SIG-M5 (cell line): ENCODE results near the gene HRH1.
"Not testable (repeated sequence)": the region's sequence is repeated elsewhere in the genome, so short reads cannot be mapped to it uniquely, and the experiment has no call there.

Experiments
- DNase-seq: peaks from one replicate; lab custom pipeline; 2025; lab: John Stamatoyannopoulos, UW

HRH1 gene

DNA sequence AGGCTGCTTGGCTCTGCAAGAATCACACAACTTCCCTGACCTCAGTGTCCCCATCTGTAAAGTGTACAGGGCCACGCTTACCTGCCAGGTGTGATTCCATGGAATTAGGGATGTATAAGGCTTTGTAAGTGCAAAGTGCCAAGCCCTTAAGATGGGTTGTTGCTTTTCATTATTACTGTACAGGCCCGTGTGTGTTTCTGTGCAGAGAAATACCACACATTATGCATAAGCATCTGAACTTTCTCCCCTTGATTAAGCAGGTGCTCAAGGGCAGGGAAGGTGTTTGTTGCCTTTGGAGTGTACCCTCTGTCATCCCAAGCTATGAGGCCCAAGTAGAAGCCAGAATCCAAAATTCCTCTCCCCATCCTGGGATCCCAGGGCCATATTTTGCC lies 13.6 kb upstream of the HRH1 start:
- DNase-seq: no peak

DNA sequence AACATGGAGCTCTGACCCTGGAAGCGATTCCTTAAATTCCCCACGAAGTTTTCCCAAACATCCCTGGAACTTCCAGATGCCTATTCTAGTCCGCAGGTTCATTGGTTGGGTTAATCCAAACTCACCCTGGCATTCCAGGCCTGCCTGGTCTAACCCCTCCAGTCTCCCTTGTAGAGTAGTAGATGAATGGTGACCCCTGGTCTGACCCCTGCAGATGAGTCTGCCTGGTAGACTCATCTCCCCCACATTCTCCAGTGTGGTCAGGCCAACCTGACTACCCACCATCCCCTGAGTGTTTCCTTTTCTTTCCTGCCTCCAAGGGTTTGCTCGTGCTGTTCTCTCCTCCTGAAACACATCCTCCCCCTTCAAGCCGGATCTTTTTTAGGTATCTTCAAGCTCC lies 10.8 kb upstream of the HRH1 start:
- no peak for DNase-seq

- no peak for DNase-seq
These were observed 9.3 kb upstream of the HRH1 start for GRCh38 chr3:11144996-11145395.

DNA sequence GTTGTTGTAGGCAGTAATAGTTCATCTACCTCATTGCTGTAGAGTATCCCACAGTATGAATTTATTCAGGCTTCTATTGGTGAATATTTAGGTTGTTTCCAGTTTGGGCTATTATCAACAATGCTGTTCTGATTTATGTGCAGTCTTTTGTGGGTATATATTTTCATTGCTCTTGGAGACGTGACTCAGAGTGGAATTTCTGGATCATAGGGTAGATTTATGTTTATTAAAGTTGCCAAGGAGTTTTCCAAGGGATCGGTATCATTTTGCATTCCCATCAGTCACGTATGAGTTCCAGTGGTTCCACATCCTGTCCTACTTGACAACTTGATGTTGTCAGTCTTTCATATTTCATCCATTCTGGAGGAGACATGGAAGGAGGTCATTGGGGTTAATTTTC lies 8.4 kb upstream of the HRH1 start:
- DNase-seq: no peak

GRCh38 chr3:11146773-11147660 lies 7.3 kb upstream of the HRH1 start:
- DNase-seq: no peak

GRCh38 chr3:11150256-11150655 lies 4.0 kb upstream of the HRH1 start:
- DNase-seq: no peak

GRCh38 chr3:11152301-11152700 lies 2.0 kb upstream of the HRH1 start:
- DNase-seq: no peak

DNA sequence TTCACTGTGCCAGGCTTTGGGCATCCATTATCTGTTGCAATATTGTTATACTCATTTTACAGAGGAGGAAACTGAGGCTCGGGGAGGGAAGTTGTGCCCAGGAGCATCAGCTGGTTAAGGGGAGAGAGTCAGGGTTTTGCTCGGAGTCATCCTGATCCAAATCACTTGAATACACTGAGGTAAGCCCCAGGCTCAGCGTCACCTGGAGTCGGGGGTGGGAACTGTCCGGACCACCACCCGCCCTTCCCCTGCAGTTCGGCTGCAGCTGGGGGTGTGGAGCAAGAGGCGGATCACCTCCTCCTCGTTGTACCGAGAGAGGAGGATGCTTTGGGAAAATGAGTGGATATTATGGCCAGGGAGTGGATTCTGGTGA lies 646 bp downstream of the HRH1 start:
- no peak for DNase-seq

GRCh38 chr3:11155341-11156025 lies 1.2 kb downstream of the HRH1 start:
- no peak for DNase-seq

GRCh38 chr3:11156026-11156410 lies 1.7 kb downstream of the HRH1 start:
- DNase-seq: no peak

DNA sequence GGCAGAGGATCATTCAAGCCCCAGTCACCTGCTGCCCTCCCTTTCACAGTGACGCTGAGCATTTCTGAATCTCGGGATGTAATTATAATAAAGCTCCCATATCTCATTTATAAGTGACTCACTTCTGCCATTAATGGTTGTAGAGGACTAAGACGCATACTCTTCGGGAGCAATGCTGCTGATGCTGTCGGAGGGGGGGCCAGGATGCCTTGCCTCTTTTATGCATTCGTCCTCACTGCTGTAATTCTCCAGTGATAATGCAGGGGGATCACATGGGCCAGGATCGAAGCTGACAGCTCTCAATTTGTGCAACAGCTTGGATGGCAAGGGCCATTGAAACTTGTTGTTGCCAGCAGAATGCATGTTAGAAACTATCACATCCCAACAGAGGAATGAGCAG lies 3.1 kb downstream of the HRH1 start:
- no peak for DNase-seq

DNA sequence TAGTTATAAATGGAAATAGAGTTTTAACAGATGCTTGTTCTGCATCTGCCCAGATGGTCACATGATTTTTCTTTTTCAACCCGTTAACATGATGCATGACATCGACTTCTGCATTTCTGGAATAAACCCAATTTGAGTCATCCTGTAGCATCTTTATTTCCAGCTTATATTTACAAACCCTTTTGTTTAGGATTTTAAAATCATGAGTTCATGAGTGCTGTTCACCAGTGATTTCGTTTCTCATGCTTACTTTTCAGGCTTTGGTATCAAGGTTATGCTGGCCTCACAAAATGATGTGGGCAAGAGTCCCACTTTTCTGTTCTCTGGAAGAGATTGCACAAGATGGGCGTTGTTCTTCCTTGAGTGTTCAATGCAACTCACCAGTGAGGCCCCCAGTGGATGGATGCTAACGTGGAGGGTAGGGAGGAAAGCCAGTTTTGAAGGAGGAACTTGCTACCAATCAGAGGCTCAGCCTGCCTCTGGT lies 5.2 kb downstream of the HRH1 start:
- DNase-seq: peak; percentile 24

GRCh38 chr3:11161666-11162065 lies 7.4 kb downstream of the HRH1 start:
- DNase-seq: no peak

DNA sequence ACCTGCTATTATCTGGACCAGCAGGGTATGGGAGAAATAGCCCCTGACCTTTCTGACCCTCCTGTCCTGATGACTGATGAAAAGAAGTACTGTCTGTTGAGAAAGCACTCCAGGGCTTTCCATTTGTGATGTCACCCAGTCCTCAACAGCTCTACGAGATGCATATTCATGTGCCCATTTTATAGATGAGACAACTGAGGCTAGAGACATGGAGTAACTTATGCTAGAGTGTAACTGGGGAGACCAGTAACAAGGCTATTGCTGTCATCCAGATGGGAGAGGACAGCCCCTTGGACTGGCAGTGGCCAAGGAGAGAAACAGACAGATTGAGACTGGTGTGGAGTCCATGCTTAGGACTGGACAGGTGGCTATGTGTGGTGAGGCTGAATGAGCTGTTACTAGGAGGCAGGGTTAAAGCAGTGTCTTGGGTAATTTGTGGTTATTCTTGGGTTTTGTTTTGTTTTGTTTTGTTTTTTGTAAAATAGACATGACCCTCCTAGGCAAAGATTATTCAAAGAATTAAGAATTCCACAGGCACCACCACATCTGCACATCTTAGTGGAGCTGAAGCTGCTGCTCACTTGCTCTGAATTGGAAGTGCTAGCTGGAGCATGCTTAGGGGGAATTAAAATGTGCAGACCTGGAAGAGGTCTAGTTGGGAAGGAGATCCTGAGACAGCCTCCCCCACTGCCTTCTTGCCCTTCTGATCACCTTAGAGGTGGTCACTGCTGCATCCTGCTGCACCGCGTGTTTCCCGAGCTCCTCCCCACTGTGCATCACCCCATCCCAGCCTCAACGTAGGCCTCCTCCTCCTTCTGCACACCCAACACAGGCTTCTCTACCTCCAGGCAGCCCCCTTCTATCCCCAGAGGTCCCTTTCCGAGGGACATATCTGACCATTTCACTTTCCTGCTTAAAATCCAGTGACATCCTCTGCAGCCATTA lies 8.4 kb downstream of the HRH1 start:
- DNase-seq: no peak

- DNase-seq: no peak
These were observed 10.3 kb downstream of the HRH1 start for GRCh38 chr3:11164607-11165006.

GRCh38 chr3:11165476-11165875 lies 11.2 kb downstream of the HRH1 start:
- DNase-seq: no peak

GRCh38 chr3:11166807-11167400 lies 12.6 kb downstream of the HRH1 start:
- not testable (repeated sequence) for DNase-seq

DNA sequence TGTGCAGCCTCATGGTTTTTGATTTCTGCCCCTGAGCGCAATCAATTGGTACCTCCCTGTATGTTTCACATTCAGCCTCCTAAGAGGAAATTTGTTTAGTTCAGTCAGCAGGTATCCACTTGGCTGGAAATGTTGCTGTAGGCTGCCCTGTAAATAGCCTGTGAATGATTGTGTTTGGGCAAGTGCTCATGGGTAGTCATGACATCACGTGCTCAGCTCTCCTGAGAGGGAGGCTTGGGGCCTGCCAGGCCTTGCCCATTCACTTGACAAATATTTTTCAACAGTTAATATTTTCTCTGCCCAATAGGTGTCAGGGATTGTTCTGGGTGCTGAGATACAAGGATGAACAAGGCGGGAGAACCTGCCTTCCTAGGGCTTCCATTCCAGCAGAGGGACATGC lies 13.3 kb downstream of the HRH1 start:
- DNase-seq: no peak

DNA sequence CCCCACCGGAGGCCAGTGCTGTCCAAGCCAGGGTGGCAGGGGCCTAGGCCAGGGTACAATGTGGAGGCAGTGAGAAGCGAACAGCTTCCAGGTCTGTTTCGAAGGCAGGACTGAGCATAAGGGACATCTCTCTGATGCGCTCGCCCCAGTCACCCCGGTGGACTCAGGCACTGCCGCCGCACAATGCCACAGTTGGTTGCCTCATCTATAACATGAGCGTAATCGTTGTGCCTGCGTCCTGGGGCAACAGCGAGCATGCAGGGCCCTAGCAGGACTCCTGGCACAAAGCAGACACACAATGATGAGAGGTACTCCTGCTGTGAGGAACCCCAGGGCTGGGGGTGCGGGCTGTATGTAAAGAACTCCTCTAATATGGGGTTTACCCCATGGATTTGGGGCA lies 14.1 kb downstream of the HRH1 start:
- DNase-seq: no peak

DNA sequence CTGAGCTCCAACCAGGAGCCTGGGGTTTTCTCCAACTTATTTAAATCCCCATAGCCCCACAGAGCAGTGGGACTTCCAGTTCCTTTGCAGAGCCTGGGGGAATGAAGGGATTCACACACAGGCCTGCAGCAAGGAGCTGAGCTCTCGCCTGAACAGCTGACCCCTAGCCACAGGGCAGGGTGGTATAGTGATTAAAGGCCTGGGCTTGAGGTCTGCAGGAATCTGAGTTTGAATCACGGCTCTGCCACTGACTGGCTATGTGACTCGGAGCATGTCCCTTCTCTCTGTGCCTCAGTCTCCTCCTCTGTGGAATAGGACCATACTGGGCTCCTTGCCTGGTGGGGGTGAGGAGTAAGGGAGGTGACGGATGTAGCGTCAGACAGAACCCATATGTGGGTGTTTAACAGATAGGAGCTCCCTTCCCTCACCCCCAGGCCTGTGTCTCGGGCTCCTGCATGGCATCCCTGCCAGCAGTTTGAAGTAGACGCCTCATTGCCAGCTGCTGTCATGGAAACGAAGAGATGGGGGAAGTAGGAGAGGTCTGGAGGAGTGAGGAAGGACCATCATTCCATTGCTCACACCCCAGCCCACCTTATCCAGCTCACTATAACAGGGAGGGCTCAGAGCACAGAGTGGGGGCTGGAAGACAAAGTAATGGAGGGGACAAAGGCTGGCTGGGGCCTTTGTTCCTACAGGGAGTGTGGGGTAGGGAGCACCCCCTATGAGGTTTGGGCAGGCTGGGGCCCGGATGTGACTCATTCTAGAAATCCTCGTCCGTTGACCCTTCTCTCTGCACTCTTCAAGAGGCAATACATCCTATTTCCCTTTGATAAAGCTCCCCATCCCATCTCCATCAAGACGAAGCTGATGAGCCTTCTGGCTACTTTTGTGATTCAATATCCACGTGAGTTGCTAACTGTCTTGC lies 14.8 kb downstream of the HRH1 start:
- DNase-seq: no peak
